CD4-positive, alpha-beta T cell treated with Interleukin-1 beta for 1 hour (primary cell): ENCODE data around the gene TSR3.
"Not testable (repeated sequence)": the region's sequence is repeated elsewhere in the genome, so short reads cannot be mapped to it uniquely, and the experiment has no call there.

Experiments used
- DNase-seq, 2 donors: peaks; one replicate each; pipeline ENCODE4 v3.0.0-alpha.2; 2020 to 2022

TSR3 gene

GRCh38 chr16:1335996-1336395 lies 15.7 kb downstream of the TSR3 start:
- DNase-seq = no peak

DNA sequence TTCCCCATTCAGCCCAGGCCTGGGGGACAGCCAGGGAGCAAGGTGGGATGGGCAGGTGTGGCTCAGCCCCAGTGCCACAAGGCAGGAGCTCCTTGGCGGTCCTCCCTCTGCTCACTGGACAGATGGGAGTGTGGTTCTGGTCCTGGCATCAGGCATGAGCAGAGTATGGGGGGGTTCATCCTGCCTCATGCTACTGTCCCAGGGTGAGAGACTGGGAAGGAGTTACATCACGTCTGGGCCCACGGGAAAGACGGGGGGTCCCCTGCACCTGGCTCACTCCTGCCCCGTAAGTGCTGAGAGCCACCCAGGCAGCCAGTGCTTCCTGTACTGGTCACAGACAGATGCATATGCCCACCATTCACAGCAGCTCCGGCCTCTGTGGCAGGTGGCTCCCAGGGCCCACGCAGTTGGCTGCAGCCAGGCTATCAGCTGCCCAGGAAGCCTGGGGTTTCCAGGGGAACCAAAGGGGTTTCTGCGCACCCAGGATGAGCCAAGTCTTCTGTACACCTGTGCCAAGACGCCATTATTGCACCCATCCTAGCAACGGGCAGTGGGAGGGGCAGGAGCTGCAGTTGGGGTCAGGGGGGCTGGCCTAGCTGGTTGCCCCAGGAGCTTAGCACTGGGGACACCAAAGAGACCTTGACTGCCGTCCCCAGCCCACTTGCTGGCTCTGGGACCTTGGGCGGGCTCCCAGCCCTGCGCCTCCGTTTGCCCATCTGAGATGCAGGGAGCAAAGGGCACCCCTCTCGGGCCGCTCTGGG lies 16.3 kb downstream of the TSR3 start:
- no peak for DNase-seq

- DNase-seq = no peak
These were observed 16.9 kb downstream of the TSR3 start for GRCh38 chr16:1334739-1335138.

- no peak for DNase-seq
These were observed 17.6 kb downstream of the TSR3 start for GRCh38 chr16:1333854-1334700.

DNA sequence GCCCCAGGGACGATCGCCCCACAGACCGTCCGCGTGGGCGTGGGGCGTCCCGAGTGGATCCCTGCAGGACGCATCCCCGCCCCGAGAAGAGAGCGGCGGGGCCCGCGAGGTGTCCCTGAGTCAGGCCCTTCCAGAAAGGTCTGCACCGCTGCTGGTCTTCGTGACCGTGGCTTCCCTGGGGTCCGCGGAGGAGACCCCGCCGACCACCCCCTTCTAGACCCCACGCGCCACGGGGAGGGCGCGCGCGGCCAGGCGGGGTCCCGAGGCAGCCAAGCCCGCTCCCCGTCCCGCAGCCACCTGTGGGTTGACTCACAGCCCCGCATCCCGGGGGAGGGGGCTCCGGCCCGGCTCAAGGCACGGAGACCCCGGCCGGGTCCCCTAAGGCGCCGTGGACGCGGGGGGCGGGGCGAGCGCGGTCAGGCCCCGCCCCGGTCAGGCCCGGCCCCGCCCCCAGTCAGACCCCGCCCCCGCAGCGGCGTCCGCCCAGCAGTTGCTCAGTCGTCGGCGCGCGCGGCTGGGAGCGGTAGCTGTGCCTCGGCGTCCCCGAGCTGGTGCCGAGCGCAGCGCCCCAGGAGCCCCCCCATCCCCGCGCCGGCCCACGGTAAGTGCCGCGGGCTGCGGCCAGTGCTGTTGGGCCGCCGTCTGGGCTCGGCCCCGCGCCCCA lies 18.4 kb downstream of the TSR3 start, which contains the start of gene BAIAP3:
Gene BAIAP3, plus strand, starts transcription at position 497 of the 664 bp plus-strand sequence. CDS start 4,905 bp downstream, outside the sequence.
- DNase-seq = peak; percentile 54 to 59

DNA sequence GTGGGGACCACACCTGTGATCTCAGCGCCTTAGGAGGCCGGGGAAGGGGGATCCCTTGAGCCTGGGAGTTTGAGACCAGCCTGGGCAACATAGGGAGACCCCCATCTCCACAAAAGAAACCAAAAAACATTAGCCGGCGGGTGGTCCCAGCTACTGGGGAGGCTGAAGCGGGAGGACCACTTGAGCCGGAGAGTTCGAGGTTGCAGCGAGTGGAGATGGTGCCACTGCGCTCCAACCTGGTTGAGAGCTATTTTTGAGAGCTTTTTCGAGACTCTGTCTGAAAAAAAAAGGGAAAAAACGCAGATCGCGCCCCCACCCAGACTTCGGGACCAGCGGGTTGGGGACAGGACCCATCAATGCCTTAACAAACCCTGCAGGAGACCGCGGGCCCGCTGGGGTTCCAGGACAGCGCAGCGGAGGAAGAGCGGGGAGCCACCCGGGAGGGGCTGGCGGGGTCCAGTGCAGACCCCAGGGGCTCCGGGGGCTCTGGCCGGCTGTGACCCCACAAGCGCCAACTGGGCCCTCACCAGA lies 19.0 kb downstream of the TSR3 start:
- no peak for DNase-seq

DNA sequence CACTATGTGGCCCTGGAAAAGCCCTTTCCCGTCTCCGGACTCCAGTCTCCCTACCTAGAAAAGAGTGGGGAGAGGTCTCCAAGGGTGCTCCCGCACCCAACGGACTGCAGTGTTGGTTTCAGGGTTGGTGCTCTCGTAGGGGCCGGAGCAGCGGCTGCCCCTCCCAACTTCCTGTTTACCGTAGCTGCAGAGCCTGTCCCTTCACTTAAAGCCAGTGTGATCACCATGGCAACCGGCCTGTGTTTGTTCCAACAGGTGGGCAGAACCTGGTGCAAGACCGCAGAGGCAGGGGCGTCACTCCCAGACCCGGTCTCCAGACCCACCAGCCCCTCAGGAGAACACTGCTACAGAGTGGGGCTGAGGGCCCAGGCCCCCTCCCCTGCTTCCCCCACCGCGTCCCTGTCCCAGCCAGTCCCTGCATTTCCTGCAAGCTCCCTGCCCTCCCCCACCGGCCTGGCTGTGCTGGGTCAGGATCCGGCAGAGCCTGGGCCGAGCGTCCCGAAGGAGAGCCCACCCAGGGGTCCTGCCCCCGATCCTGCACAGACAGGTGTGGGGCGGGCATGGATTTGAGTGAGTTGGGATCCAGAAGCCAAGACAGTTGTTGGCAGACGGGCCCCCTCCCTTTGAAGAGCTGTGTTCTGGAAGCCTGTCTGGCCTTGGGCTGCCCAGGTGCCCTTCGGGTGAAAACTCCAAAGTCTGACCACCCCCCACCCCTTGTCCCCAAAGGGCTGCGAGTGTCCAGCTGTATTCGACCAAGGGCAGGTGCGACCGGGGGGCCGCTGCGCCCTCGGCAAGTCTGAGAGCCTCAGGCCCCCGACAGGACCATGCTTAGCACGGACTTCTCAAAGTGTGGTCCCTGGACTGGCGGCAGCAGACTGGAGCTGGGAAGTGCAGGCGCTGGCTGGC lies 19.7 kb downstream of the TSR3 start:
- peak; percentile 72 to 91 for DNase-seq

DNA sequence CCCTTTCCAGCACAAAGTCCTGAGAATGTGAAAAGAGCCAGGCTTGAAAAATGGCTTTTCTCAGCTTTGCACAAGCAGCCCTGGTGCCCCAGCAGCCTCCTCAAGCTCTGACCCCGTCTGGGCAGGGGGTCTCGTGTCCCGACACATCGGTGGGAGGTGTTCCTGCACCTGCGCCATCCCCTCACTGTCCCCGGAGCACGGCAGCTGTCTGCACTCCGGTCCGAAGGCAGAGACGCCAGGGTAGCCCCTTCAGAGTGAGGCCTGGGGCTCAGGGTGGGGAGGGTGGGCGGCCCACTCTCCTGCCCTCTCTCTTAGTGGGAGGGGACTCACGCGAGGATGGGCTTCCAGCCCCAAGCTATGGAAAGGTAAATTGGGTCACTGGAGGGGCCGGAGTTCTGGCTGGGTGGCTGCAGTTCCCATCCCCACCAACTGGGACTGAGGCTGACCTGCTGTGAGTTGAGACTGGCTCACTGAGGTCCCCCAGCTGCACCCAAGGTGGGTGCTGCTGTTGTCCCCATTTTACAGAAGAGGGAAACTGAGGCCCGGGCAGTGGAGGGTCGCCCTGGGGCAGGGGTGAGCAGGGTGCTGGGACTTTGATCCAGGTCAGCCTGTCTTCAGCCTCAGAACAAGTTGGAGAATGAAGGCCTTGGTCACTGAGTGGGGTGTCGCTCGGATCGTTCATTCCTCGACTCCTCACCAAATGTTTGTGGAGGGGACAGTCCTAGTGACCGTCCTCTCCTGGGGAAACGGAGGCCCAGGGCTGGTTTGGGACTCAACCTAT lies 20.6 kb downstream of the TSR3 start:
- DNase-seq = no peak

DNA sequence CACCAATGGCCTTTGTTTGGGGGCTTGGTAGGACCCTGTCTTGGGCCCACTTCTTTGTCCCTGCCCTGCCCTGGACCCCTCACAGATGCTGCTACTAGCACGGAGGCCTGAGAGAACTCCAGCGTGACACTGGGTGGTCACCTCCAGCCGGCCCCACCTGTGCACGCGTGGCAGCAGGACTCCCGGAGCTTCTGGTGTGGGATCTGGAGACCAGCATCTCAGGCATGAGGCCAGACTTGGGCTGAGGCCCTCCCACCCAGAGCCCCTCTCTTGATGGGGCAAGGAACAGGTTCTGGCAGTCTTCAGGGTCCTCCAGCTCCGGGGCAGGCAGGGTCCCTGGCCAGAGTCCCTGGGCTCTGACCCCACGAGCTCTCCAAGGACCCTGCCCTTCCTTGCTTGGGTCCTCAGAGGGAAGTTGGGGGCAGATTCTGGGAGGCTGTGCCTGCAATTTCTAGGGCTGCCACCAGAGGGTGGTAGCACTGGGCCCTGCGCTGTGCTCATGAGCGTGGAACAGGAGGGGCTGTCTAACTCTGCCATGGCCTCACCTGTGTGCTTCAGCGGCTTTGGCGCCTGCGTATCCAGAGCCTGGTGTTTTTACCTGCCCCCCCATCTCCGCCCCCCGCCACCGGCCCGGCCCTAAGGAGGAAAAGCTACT lies 21.3 kb downstream of the TSR3 start:
- no peak for DNase-seq

GRCh38 chr16:1328961-1329360 lies 22.7 kb downstream of the TSR3 start:
- DNase-seq = not testable (repeated sequence)

GRCh38 chr16:1328136-1328535 lies 23.5 kb downstream of the TSR3 start:
- not testable (repeated sequence) for DNase-seq

GRCh38 chr16:1327619-1327947 lies 24.1 kb downstream of the TSR3 start:
- DNase-seq = no peak

DNA sequence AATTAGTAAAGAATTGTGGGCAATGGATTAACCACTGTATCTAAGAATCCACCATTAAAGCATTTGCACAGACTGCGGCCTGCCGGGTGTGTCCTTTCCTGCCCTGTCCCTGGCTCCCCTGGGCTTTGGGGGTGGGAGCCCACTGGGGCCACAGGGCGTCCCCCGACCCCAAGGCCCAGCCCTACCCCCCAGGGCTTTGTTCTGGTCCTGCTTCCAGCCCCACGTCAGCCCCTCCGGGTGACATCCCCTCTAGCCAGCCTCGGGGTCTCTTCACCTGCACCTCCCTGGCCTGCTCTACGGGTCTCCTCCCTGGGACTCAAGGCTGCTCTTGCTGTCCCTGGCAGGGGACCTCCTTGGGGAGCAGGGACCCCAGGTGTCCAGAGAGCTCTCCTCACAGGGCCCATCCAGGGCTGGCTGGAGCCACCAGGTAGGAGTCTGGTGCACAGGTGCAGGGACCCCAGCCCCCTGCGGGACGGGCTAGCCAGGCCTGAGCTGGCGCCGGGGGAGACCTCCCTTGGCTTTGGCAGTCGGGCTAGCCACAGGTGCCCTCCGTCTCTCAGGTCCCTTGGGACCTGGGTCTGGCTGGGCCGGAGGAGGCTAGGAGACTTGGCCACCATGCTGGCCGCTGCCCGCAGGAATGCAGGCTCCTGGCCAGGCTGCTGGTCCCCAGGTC lies 24.6 kb downstream of the TSR3 start:
- no peak for DNase-seq

DNA sequence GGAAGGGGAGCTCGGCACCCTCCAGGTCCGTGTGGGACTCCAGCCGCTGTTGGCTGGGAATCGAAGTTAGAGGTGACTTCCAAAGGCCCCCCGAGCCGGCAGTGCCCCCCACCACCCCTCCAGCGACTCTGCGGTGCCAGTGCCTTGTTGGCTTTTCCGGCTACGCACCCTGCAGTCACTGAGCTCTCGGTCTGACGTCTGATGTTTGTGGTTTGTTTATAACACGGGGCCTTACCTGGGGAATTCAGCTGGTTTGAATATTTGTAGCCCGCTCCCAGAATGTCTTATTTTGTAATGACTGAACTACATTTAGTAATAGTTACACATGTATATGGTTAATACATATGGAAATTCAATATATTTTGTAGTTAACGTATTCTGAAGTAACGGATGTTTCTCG lies 25.3 kb downstream of the TSR3 start:
- no peak for DNase-seq

DNA sequence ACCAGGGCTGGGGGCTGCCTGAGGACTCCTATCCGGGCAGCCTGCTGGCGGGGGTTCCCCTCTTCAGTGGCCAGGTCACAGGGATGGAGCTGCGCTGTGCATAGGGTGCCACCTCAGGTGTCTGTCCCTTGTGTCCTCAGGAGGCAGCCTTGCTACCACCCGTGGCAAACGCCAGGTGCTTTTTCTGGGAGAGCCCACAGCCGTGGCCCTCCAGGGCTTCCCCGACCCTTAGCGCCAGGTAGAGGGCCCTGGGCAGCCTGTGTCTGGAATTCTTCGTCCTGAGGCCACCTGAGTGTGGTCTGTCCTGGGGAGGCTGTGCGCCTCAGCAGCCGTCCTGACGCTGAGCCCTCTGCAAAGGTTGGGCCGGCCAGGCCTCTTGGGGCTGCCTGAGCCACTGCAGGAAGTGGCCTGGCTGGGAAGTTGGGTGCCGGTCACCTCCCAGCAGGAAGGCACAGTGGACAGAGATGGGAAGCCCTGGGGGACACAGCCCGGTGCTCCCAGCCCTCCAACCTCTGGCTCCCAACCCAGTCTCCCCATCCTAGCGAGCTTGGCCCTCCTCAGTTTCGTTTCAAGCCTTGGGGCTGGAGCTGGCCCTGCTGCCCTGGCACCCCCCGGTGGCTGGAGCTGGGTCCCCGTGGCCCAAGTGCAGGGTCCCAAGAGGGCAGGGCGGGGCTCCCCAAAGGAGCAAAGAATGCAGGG lies 25.9 kb downstream of the TSR3 start:
- no peak for DNase-seq

- DNase-seq = no peak
These were observed 26.4 kb downstream of the TSR3 start for GRCh38 chr16:1325261-1325660.

GRCh38 chr16:1324286-1324826 lies 27.3 kb downstream of the TSR3 start:
- no peak for DNase-seq

- DNase-seq = no peak
These were observed 28.1 kb downstream of the TSR3 start for GRCh38 chr16:1323296-1324239.
